ENCODE data around the gene GALNT10. TPM values are rescaled to one million over a fixed set of nuclear protein-coding genes. Genes with fewer than 3 reads are reported as not detected.

GALNT10 gene
- total RNA-seq, 1 donor from 2014 or later: 11.5 TPM

GRCh38 chr5:154194345-154195329, 4.1 kb downstream of the GALNT10 start:
- intact Hi-C loops (cut with DNase I): loop anchor here (10.0 kb wide), 1 partner anchor 210 kb away; no protein-coding TSS in a partner anchor
- H3K4me3 ChIP-seq: no peak overlapping the region
- no peaks in the 10 kb centered on the region for H3K36me3 ChIP-seq
- H3K27me3 ChIP-seq: no peaks in the 10 kb centered on the region
- DNase-seq (ENCODE audit: extremely low spot score in 2 of 2): no peak
- peaks cover 51% of the 10 kb centered on the region for H3K4me1 ChIP-seq
- no peak for TF ChIP-seq POLR2AphosphoS5 (IDR thresholded peaks at IDR 0.05; ENCODE audit: insufficient read depth in 1 of 2, low read depth in 1 of 2)
- TF ChIP-seq, protein P1, sequence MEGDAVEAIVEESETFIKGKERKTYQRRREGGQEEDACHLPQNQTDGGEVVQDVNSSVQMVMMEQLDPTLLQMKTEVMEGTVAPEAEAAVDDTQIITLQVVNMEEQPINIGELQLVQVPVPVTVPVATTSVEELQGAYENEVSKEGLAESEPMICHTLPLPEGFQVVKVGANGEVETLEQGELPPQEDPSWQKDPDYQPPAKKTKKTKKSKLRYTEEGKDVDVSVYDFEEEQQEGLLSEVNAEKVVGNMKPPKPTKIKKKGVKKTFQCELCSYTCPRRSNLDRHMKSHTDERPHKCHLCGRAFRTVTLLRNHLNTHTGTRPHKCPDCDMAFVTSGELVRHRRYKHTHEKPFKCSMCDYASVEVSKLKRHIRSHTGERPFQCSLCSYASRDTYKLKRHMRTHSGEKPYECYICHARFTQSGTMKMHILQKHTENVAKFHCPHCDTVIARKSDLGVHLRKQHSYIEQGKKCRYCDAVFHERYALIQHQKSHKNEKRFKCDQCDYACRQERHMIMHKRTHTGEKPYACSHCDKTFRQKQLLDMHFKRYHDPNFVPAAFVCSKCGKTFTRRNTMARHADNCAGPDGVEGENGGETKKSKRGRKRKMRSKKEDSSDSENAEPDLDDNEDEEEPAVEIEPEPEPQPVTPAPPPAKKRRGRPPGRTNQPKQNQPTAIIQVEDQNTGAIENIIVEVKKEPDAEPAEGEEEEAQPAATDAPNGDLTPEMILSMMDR (IDR thresholded peaks at IDR 0.05): no peak
- TF ChIP-seq POLR2A (IDR thresholded peaks at IDR 0.05): no peak
- H3K27ac ChIP-seq: no peak overlapping the region
- no peaks in the 10 kb centered on the region for H3K9me3 ChIP-seq

DNA sequence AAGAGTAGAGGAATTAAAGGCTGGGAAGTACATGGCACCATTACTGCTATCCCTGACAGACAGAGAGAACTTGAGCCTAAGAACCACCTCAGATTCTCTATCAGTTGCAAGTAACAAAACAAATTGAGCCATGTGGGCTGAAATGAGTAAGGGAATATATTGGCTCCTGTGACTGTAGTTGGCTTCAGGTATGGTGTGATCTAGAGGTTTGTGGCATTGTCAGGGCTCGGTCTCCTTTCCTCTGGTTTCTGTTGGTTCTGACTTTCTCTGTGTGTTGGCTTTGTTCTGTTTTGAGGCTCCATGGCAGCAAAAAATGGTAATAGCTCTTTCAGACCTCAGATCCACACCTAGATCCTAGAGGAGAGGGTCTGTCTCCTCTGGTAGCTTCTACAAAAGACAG, 5.7 kb downstream of the GALNT10 start:
- peaks cover 41% of the 10 kb centered on the region for H3K4me1 ChIP-seq
- TF ChIP-seq, protein P1 (IDR thresholded peaks at IDR 0.05): no peak
- TF ChIP-seq POLR2AphosphoS5 (IDR thresholded peaks at IDR 0.05; ENCODE audit: insufficient read depth in 1 of 2, low read depth in 1 of 2) (no peak), POLR2A (IDR thresholded peaks at IDR 0.05) (no peak)
- intact Hi-C loops (cut with DNase I): loop anchor here (10.0 kb wide), 1 partner anchor 209 kb away; no protein-coding TSS in a partner anchor
- no peak for DNase-seq (ENCODE audit: extremely low spot score in 2 of 2)
- H3K4me3 ChIP-seq: no peak overlapping the region
- H3K36me3 ChIP-seq: no peaks in the 10 kb centered on the region
- H3K27me3 ChIP-seq: no peaks in the 10 kb centered on the region
- no peak overlapping the region for H3K27ac ChIP-seq
- H3K9me3 ChIP-seq: no peaks in the 10 kb centered on the region

GRCh38 chr5:154196955-154197652, 6.6 kb downstream of the GALNT10 start:
- DNase-seq (ENCODE audit: extremely low spot score in 2 of 2): no peak
- no peak for TF ChIP-seq POLR2A (IDR thresholded peaks at IDR 0.05)
- TF ChIP-seq, protein P1 (IDR thresholded peaks at IDR 0.05): no peak
- no peak for TF ChIP-seq POLR2AphosphoS5 (IDR thresholded peaks at IDR 0.05; ENCODE audit: insufficient read depth in 1 of 2, low read depth in 1 of 2)
- Histone ChIP-seq H3K4me1 (peaks cover 33% of the 10 kb centered on the region), H3K27me3 (no peaks in the 10 kb centered on the region), H3K27ac (no peak overlapping the region), H3K36me3 (no peaks in the 10 kb centered on the region), H3K4me3 (no peak overlapping the region), H3K9me3 (no peaks in the 10 kb centered on the region)
- intact Hi-C loops (cut with DNase I): loop anchor here (10.0 kb wide), 1 partner anchor 208 kb away; no protein-coding TSS in a partner anchor

- TF ChIP-seq, protein P1 (IDR thresholded peaks at IDR 0.05): no peak
- TF ChIP-seq POLR2A (IDR thresholded peaks at IDR 0.05): no peak
- TF ChIP-seq POLR2AphosphoS5 (IDR thresholded peaks at IDR 0.05; ENCODE audit: insufficient read depth in 1 of 2, low read depth in 1 of 2): no peak
- H3K27me3 ChIP-seq: no peaks in the 10 kb centered on the region
- H3K36me3 ChIP-seq: no peaks in the 10 kb centered on the region
- intact Hi-C loops (cut with DNase I): loop anchor here (10.0 kb wide), 1 partner anchor 207 kb away; no protein-coding TSS in a partner anchor
- no peak overlapping the region for H3K4me3 ChIP-seq
- no peaks in the 10 kb centered on the region for H3K9me3 ChIP-seq
- DNase-seq (ENCODE audit: extremely low spot score in 2 of 2): no peak
- peaks cover 30% of the 10 kb centered on the region for H3K4me1 ChIP-seq
- no peak overlapping the region for H3K27ac ChIP-seq
Observed at GRCh38 chr5:154197801-154198491, 7.4 kb downstream of the GALNT10 start.
